Stimulated activated CD8-positive, alpha-beta memory T cell treated with anti-CD3 and anti-CD28 coated beads, Interleukin-7, amount 100 ng/mL, for 1 hour (primary cell): ENCODE data around the gene EWSR1.

ENCODE experiments used
- DNase-seq, 2 donors: peaks; one replicate each; pipeline ENCODE4 v3.0.0-alpha.2; 2020; ENCODE audit warnings: low read depth in 2 of 2

The EWSR1 gene

GRCh38 chr22:29306835-29307595, 38.9 kb downstream of the EWSR1 start:
- no peak for DNase-seq

GRCh38 chr22:29307596-29308147, 39.6 kb downstream of the EWSR1 start:
- DNase-seq: no peak

- DNase-seq: no peak
Measured at GRCh38 chr22:29308148-29308790, 40.2 kb downstream of the EWSR1 start.

GRCh38 chr22:29308791-29309262, 40.8 kb downstream of the EWSR1 start:
- no peak for DNase-seq

- DNase-seq: no peak
Measured at GRCh38 chr22:29309332-29310064, 41.4 kb downstream of the EWSR1 start.

- no peak for DNase-seq
Measured at GRCh38 chr22:29310065-29310862, 42.2 kb downstream of the EWSR1 start.

GRCh38 chr22:29310863-29311339, 42.8 kb downstream of the EWSR1 start:
- DNase-seq: peak in 1 of 2 donors; percentile 30

GRCh38 chr22:29311464-29312217, 43.6 kb downstream of the EWSR1 start:
- no peak for DNase-seq

- DNase-seq: no peak
Measured at GRCh38 chr22:29312218-29313125, 44.4 kb downstream of the EWSR1 start.

- no peak for DNase-seq
Measured at GRCh38 chr22:29313126-29313575, 45.1 kb downstream of the EWSR1 start.

GRCh38 chr22:29313576-29314466, 45.8 kb downstream of the EWSR1 start:
- DNase-seq: no peak

- no peak for DNase-seq
Measured at GRCh38 chr22:29314537-29315285, 46.6 kb downstream of the EWSR1 start.

- no peak for DNase-seq
Measured at GRCh38 chr22:29315286-29316140, 47.4 kb downstream of the EWSR1 start, which contains the start of gene RASL10A. RASL10A (minus strand) TSS chr22:29315697; CDS start chr22:29315246, 451 bp downstream.

- DNase-seq: no peak
Measured at GRCh38 chr22:29316141-29316828, 48.2 kb downstream of the EWSR1 start.

GRCh38 chr22:29317827-29318454, 49.9 kb downstream of the EWSR1 start:
- no peak for DNase-seq
